AG04449 (cell line): ENCODE measurements around the gene PDGFD.

Experiments
- CTCF ChIA-PET: fragments of 350-600 bp; formaldehyde crosslinking; extraction: SDS; loops from one replicate; lab custom pipeline; 2021; ENCODE audit warnings: antibody characterized with exemption; lab: Yijun Ruan, JAX
- POLR2A ChIA-PET: fragments of 400-600, 350-600 bp; formaldehyde crosslinking; extraction: SDS; loops from one replicate; lab custom pipeline; 2020; ENCODE audit warnings: antibody characterized with exemption, inconsistent platforms; lab: Yijun Ruan, JAX
- DNase-seq: peaks from one replicate; pipeline ENCODE4 v3.0.0-alpha.2; 2010; ENCODE audit warnings: low read depth, low spot score
- H3K4me3 ChIP-seq: 2 replicates; pipeline ENCODE4 v1.5.1; 2011; ENCODE audit warnings: low read depth, mild to moderate bottlenecking, control low read depth, low read length
- TF ChIP-seq, protein P1 (sequence below): IDR thresholded peaks from one replicate; pipeline ENCODE4 v1.5.1; 2011; ENCODE audit warnings: mild to moderate bottlenecking, moderate library complexity, low read length, control low read depth, inconsistent platforms; ENCODE audit not compliant: insufficient read depth; ENCODE audit errors: missing control alignments

The PDGFD gene

GRCh38 chr11:104191124-104191523 lies 27.2 kb upstream of the PDGFD start:
- CTCF ChIA-PET, result interaction anchor here (0.9 kb wide), 1 partner anchor 8 kb away, joined by 3 read pairs; no protein-coding TSS in a partner anchor
- POLR2A ChIA-PET, result no interaction called here
- H3K4me3 ChIP-seq, result no peak overlapping the region
- TF ChIP-seq, protein P1, sequence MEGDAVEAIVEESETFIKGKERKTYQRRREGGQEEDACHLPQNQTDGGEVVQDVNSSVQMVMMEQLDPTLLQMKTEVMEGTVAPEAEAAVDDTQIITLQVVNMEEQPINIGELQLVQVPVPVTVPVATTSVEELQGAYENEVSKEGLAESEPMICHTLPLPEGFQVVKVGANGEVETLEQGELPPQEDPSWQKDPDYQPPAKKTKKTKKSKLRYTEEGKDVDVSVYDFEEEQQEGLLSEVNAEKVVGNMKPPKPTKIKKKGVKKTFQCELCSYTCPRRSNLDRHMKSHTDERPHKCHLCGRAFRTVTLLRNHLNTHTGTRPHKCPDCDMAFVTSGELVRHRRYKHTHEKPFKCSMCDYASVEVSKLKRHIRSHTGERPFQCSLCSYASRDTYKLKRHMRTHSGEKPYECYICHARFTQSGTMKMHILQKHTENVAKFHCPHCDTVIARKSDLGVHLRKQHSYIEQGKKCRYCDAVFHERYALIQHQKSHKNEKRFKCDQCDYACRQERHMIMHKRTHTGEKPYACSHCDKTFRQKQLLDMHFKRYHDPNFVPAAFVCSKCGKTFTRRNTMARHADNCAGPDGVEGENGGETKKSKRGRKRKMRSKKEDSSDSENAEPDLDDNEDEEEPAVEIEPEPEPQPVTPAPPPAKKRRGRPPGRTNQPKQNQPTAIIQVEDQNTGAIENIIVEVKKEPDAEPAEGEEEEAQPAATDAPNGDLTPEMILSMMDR, result no peak
- no peak for DNase-seq

DNA sequence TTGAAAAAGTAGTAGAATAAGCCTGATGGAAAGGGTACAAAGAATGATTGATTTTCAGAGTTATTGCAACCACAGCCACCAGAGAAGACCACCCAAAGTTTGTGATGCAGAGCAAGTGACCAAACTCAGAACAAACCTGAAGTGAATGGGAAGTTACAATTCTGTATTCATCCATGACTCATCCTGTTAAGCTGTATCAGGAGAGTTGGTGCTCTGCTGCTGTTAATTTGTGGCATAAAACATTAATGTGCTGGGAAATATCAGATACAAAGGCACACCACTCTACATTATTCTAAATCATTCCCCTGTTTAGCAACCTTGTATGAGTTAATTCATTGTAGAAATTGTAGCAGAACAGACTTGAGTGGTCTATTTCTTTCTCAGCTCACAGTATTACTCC lies 19.6 kb upstream of the PDGFD start:
- DNase-seq, result no peak
- CTCF ChIA-PET, result no interaction called here
- no peak overlapping the region for H3K4me3 ChIP-seq
- TF ChIP-seq, protein P1, result no peak
- POLR2A ChIA-PET, result no interaction called here

DNA sequence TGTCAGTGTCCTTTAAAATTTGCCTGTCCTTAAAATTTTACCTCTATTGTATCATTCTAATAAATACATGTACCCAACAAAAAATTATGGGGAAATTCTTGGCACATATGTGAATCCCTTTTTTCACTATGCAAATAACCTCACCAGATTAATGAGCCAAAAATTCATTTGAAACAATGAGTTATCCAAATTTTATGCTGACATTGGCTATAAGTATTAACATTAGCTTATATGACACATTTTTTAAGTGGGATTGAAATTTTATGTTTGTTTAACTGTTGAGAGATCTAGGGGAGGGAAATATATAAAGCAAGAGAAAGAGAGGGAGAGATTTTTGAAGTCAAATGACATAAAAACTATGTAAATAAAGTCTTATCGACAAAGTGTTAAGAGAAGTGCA lies 11.8 kb upstream of the PDGFD start:
- TF ChIP-seq, protein P1, result no peak
- CTCF ChIA-PET, result no interaction called here
- POLR2A ChIA-PET, result no interaction called here
- H3K4me3 ChIP-seq, result no peak overlapping the region
- DNase-seq, result no peak

- DNase-seq, result no peak
- CTCF ChIA-PET, result no interaction called here
- H3K4me3 ChIP-seq, result no peak overlapping the region
- POLR2A ChIA-PET, result no interaction called here
- TF ChIP-seq, protein P1, result no peak
Measured at GRCh38 chr11:104169091-104169490, 5.1 kb upstream of the PDGFD start.

GRCh38 chr11:104165014-104165413 lies 1.1 kb upstream of the PDGFD start:
- TF ChIP-seq, protein P1, result no peak
- DNase-seq, result no peak
- POLR2A ChIA-PET, result no interaction called here
- CTCF ChIA-PET, result interaction anchor here (1.4 to 2.0 kb wide), 2 partner anchors 10 to 483 kb away, joined by 4 to 8 read pairs; no protein-coding TSS in a partner anchor
- no peak overlapping the region for H3K4me3 ChIP-seq

DNA sequence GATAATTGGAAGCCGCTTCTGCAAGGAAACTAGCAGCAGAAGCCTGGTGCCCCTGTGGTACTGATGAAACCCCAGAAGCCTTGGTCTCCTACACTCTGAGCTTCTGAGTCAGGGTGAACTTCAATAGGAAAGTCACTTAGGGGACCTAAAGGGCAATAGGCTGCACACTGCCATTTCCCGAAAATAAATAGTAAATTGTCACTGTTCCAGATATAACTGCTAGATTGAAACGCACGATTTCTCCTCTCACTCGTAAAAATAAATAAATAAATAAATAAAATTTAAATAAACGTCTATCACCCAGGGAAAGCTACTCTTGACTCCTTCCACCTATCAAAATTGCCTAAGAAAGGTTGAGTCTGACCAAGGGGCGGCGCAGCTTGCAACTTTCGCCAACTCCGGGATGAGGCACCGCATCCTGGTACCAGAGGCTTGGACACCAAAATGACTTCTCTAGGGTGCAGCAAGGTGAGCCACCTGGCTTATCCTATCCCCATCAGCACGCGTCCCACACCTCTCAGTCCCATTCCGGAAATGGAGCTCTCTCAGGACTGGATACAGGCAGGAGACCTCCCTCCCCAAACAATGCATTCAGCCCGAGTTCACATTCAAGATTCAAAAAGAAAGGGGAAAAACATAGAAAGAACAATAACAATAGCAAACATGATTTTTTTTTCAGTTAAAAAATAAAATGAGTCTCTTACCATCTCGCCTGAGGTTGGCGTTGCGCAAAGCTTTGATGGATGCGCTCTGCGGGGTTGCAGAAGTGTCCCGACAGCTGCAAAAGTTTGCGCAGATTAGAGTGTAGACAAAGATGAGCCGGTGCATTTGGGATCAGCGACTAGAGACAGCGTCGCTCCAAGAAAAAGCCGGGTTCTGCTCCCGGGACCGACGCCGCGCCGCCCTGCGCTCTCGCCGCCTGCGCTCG lies 583 bp downstream of the PDGFD start:
- H3K4me3 ChIP-seq, result peak overlapping the region; percentile 65
- no peak for DNase-seq
- CTCF ChIA-PET, result interaction anchor here (0.8 to 2.0 kb wide), 10 partner anchors 8 to 1700 kb away, joined by 3 to 8 read pairs (median 3); no protein-coding TSS in a partner anchor
- POLR2A ChIA-PET, result no interaction called here
- TF ChIP-seq, protein P1, result no peak
